Stomach (tissue), 9 donors: ENCODE results near the gene LIPA. TPM values are rescaled to one million over a fixed set of nuclear protein-coding genes. Genes with fewer than 3 reads are reported as not detected.
A peak's percentile ranks its signal among the peaks of the same experiment; 100 is the strongest.

ENCODE experiments used
- DNase-seq, 2 donors: peaks; one replicate each; pipeline versions ENCODE4 v3.0.0 to v3.0.0-alpha.2; 2013 to 2019
- H3K27ac ChIP-seq, 5 donors: fragments of 200-600 bp in 4 of 5; sonication (generic) in 4 of 5; one replicate each; pipeline ENCODE4 v1.5.1; 2013 to 2019; ENCODE audit warnings: mild to moderate bottlenecking in 1 of 5, moderate library complexity in 1 of 5
- H3K27me3 ChIP-seq, 3 donors: fragments of 200-600 bp; sonication (generic); one replicate each; pipeline ENCODE4 v1.5.1; 2017 to 2019; ENCODE audit warnings: mixed run types in 1 of 3
- H3K36me3 ChIP-seq, 4 donors: fragments of 200-600 bp; sonication (generic); 1 replicate in 3 of 4; 2 replicates in 1 of 4; pipeline ENCODE4 v1.5.1; 2016 to 2019
- H3K4me1 ChIP-seq, 4 donors: fragments of 200-600 bp; sonication (generic); one replicate each; pipeline ENCODE4 v1.5.1; 2016 to 2019
- H3K4me3 ChIP-seq, 4 donors: fragments of 200-600 bp; sonication (generic) in 3 of 4; one replicate each; pipeline ENCODE4 v1.5.1; 2016 to 2019; ENCODE audit warnings: mild to moderate bottlenecking in 1 of 4
- H3K9me3 ChIP-seq, 4 donors: fragments of 200-600 bp; sonication (generic); one replicate each; pipeline ENCODE4 v1.5.1; 2016 to 2019
- EP300 ChIP-seq: sonication (generic); formaldehyde crosslinking; IDR thresholded peaks from one replicate; pipeline ENCODE4 v1.6.1; 2017; ENCODE audit warnings: antibody characterized with exemption
- POLR2A ChIP-seq, 4 donors: fragments of 450-650 bp; IDR thresholded peaks; one replicate each; pipeline ENCODE4 v1.6.1; 2016; ENCODE audit warnings: antibody characterized with exemption in 4 of 4, control low read depth in 2 of 4, mild to moderate bottlenecking in 1 of 4, moderate library complexity in 1 of 4
- POLR2AphosphoS5 ChIP-seq, 3 donors: sonication (generic); formaldehyde crosslinking; IDR thresholded peaks; one replicate each; pipeline ENCODE4 v1.6.1; 2016; ENCODE audit warnings: antibody characterized with exemption in 3 of 3
- WGBS, 5 donors: extraction: QIAGEN DNeasy Blood & Tissue Kit in 3 of 5; methylation state at CpG; one replicate each; pipeline versions ENCODE4 v1.1.5 to v1.1.7; 2013 to 2018; 5-methylcytosine and 5-hydroxymethylcytosine counted together
- intact Hi-C: fragments of 100-400 bp; cut with DNase I; formaldehyde crosslinking; loops from one replicate; pipeline ENCODE4 v1.15.1; 2023; ENCODE audit warnings: low total_unique reads
- polyA plus RNA-seq, 3 donors: library from polyadenylated mRNA; stranded (reverse); fragments of 200-250 nt; gene quantifications; one replicate each; pipeline ENCODE4 v1.2.3, GENCODE V29; 2013
- total RNA-seq, 5 donors: library from RNA; depleted of rRNA; stranded (reverse); fragments of >200 nt; gene quantifications; one replicate each; pipeline versions ENCODE4 v1.1.0 to v1.2.3, GENCODE V29; 2014 to 2016
- TF ChIP-seq, protein P1 (sequence below), 7 experiments: fragments of 450-650 bp in 4 of 7; fragments of 200-600 bp in 3 of 7; sonication (generic) in 3 of 7; IDR thresholded peaks; one replicate each; pipeline ENCODE4 v1.5.1; 2016 to 2019; ENCODE audit warnings: antibody characterized with exemption in 7 of 7, control low read depth in 2 of 7, mild to moderate bottlenecking in 1 of 7
- donor health status: healthy with polysubstance abuse.
- donor health status: Bipolar disorder and iron deficiency.
- donor health status: healthy.

Gene LIPA
- total and polyA plus RNA-seq, 8 donors: 1.8 to 65.9 (median 13.0) TPM

DNA sequence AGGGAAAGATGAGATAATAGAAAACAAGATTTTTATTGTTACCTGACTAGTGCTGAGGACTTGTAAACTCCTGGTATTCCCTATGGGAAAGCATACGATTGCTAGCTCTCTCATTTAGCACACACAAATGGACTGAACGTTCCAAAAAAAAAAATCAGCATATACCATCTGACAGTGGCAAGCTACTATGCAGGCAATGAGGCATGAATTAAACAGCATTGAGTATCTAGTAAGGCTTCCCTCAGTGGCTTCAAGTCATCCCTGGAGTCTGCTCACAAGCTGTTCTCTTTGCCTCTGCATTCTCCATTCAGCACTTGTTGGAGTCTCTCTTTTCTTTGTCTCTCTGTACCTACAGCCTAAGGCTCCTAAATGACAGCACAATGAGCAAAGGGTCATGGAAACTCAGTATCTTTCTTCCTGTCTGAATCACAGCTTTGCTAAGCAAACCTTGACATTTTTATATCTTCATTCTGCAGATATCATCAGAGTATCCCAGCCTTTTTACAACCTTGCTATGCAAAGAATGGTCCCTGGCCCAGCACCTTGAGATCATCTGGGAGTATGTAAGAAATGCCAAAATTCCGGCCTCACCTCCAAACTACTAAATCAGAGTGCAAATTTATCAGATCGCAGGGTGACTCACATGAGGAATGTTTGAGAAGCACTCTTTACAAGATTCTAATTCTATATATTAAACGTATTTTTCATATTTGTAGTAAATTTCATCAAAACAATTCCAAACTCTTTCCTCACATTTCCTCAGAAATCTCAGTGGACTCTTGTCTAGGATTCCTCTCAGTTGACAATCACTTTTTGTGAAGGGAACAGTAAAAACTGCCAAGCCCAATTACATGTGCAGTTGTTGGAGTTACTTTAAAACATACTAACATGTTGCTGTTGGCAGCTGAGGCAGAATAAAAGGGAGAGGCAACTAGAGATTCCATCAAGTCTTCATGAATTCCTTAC is 10.8 kb upstream of the LIPA start:
- H3K36me3 ChIP-seq: no peaks in the 10 kb centered on the region
- WGBS, 5 donors: 71 to 82% (median 72%) methylated on average over 5 of the region's 5 CpGs
- no peaks in the 10 kb centered on the region for H3K27me3 ChIP-seq
- H3K9me3 ChIP-seq: no peaks in the 10 kb centered on the region
- intact Hi-C loops: no loop called here
- peaks cover 4 to 8% (median 6%) of the 10 kb centered on the region in 4 donors for H3K4me1 ChIP-seq
- no peak overlapping the region for H3K27ac ChIP-seq
- H3K4me3 ChIP-seq: no peak overlapping the region
- TF ChIP-seq, protein P1, sequence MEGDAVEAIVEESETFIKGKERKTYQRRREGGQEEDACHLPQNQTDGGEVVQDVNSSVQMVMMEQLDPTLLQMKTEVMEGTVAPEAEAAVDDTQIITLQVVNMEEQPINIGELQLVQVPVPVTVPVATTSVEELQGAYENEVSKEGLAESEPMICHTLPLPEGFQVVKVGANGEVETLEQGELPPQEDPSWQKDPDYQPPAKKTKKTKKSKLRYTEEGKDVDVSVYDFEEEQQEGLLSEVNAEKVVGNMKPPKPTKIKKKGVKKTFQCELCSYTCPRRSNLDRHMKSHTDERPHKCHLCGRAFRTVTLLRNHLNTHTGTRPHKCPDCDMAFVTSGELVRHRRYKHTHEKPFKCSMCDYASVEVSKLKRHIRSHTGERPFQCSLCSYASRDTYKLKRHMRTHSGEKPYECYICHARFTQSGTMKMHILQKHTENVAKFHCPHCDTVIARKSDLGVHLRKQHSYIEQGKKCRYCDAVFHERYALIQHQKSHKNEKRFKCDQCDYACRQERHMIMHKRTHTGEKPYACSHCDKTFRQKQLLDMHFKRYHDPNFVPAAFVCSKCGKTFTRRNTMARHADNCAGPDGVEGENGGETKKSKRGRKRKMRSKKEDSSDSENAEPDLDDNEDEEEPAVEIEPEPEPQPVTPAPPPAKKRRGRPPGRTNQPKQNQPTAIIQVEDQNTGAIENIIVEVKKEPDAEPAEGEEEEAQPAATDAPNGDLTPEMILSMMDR (IDR thresholded peaks at IDR 0.05): no peak
- TF ChIP-seq POLR2A (IDR thresholded peaks at IDR 0.05) (no peak), EP300 (no peak), POLR2AphosphoS5 (IDR thresholded peaks at IDR 0.05) (no peak)
- DNase-seq: no peak

DNA sequence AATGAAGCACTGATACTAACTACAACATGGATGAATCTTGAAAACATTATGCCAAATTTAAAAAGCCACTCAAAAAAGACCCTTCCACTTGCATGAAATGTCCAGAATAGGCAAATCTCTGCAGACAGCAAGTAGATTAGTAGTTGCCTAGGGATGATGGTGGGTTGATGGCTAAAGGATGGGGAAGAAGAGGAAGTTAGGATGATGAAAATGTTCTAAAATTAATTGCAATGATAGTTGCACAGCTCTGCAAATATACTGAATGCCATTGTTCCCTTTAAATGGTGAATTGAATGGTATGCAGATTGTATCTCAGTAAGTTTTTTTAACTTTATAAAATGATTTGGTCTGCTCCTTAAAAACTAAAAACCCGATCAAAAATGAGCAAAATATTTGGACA is 7.3 kb upstream of the LIPA start:
- no peaks in the 10 kb centered on the region for H3K36me3 ChIP-seq
- WGBS, 5 donors: 56 to 85% (median 65%) methylated on average over 1 of the region's 1 CpG
- H3K4me1 ChIP-seq: peaks cover 4 to 8% (median 6%) of the 10 kb centered on the region in 4 donors
- no peak for TF ChIP-seq POLR2A (IDR thresholded peaks at IDR 0.05)
- TF ChIP-seq, protein P1 (IDR thresholded peaks at IDR 0.05): no peak
- no peak for TF ChIP-seq EP300
- TF ChIP-seq POLR2AphosphoS5 (IDR thresholded peaks at IDR 0.05): no peak
- intact Hi-C loops: loop anchor here (10.0 kb wide), 1 partner anchor 136 kb away; the partner anchor contains the start of gene IFIT1
- H3K27me3 ChIP-seq: no peaks in the 10 kb centered on the region
- H3K27ac ChIP-seq: no peak overlapping the region
- DNase-seq: no peak
- H3K9me3 ChIP-seq: peaks cover 0 to 5% (median 2%) of the 10 kb centered on the region in 4 donors
- no peak overlapping the region for H3K4me3 ChIP-seq

DNA sequence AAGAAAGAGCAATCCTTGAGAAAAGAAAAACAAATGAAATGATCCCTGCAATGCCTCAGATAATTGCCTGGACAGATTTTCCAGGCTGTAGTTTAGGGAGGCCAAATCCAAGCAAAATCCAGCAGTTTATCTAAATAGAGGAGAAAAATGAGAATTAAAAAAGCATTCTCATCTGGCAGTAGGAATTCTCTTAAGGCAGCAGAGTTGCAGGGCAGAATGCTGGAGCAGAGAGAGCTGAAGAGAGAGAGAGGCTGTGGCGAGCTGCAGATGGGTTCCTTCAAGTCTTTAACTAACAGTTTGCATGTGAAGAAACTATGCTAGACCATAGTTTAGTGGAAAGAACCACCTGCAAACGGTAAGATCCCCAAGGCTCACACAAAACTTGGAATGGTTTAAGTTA is 6.0 kb upstream of the LIPA start:
- TF ChIP-seq POLR2AphosphoS5 (IDR thresholded peaks at IDR 0.05) (no peak), POLR2A (IDR thresholded peaks at IDR 0.05) (no peak), EP300 (no peak)
- TF ChIP-seq, protein P1 (IDR thresholded peaks at IDR 0.05): no peak
- Histone ChIP-seq H3K36me3 (no peaks in the 10 kb centered on the region), H3K27ac (no peak overlapping the region), H3K4me1 (peaks cover 4 to 8% (median 6%) of the 10 kb centered on the region in 4 donors), H3K27me3 (no peaks in the 10 kb centered on the region), H3K4me3 (no peak overlapping the region), H3K9me3 (peaks cover 0 to 7% (median 3%) of the 10 kb centered on the region in 4 donors)
- WGBS, 5 donors: 37 to 57% (median 48%) methylated on average over 2 of the region's 2 CpGs
- intact Hi-C loops: loop anchor here (10.0 kb wide), 1 partner anchor 137 kb away; the partner anchor contains the start of gene IFIT1
- peak in 1 of 2 donors; percentile 54 for DNase-seq

DNA sequence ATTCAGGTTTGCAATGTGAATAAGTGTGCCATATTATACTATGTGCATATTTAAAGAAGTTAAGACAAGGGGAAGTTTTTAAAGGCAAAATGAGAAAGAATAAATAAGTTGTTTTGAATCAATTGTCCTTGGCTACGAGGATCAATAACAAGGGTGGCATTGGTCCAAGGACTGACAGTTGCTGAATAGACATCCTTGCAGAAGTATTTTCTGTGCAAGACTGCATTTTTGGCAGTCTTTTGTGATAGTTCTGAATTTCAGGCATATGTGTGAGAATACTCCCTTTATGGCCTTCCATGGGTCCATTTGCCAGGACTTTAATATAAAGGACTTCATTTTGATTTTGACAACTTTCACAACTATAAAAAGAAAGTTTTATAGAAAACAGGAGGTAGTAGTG is 5.4 kb upstream of the LIPA start:
- TF ChIP-seq EP300: no peak
- TF ChIP-seq, protein P1 (IDR thresholded peaks at IDR 0.05): no peak
- TF ChIP-seq POLR2AphosphoS5 (IDR thresholded peaks at IDR 0.05): no peak
- TF ChIP-seq POLR2A (IDR thresholded peaks at IDR 0.05): no peak
- DNase-seq: no peak
- intact Hi-C loops: loop anchor here (10.0 kb wide), 1 partner anchor 138 kb away; the partner anchor contains the start of gene IFIT1
- no peak overlapping the region for H3K27ac ChIP-seq
- WGBS, 5 donors: 66 to 78% (median 72%) methylated on average over 1 of the region's 1 CpG
- H3K4me1 ChIP-seq: peaks cover 4 to 14% (median 8%) of the 10 kb centered on the region in 4 donors
- no peaks in the 10 kb centered on the region for H3K27me3 ChIP-seq
- H3K36me3 ChIP-seq: no peaks in the 10 kb centered on the region
- peaks cover 0 to 7% (median 3%) of the 10 kb centered on the region in 4 donors for H3K9me3 ChIP-seq
- H3K4me3 ChIP-seq: no peak overlapping the region
